ENCODE results near the gene FAR2. TPM values are rescaled to one million over a fixed set of nuclear protein-coding genes. Genes with fewer than 3 reads are reported as not detected.

FAR2 gene
- total RNA-seq, 2 experiments from 2014 or later, result 0.73 TPM; not detected in 1

- H3K4me1 ChIP-seq (ENCODE audit: insufficient read depth, low read length, poor library complexity, severe bottlenecking), result no peaks in the 10 kb centered on the region
- TF ChIP-seq CTCF (conservative IDR thresholded peaks at IDR 0.05; ENCODE audit: low read length), result no peak
- no peak for TF ChIP-seq EZH2phosphoT487 (IDR thresholded peaks at IDR 0.05; ENCODE audit: borderline replicate concordance, low read depth, low read length)
- no peak for DNase-seq (ENCODE audit: low spot score)
- H3K79me2 ChIP-seq (ENCODE audit: insufficient read depth, low read depth, low read length), result no peaks in the 10 kb centered on the region
- H3K4me2 ChIP-seq (ENCODE audit: low read length), result no peak overlapping the region
- no peaks in the 10 kb centered on the region for H4K20me1 ChIP-seq (ENCODE audit: insufficient read depth, low read length)
- no peak overlapping the region for H2AFZ ChIP-seq (ENCODE audit: low read length)
- no TSS peak for BruUV-seq (replicated peaks)
- H3K9me2 ChIP-seq (ENCODE audit: insufficient read depth, low read length), result no peaks in the 10 kb centered on the region
- ChIA-PET POLR2A (no interaction called here), CTCF (ENCODE audit: unreplicated experiment) (no interaction called here)
- H3K36me3 ChIP-seq (ENCODE audit: insufficient read depth, low read length), result no peaks in the 10 kb centered on the region
- intact Hi-C loops (cut with micrococcal nuclease; ENCODE audit: unreplicated experiment), result no loop called here
- H3K27ac ChIP-seq (ENCODE audit: low read depth, low read length, poor library complexity, severe bottlenecking), result no peak overlapping the region
- H3K4me3 ChIP-seq (ENCODE audit: low read depth, low read length, poor library complexity, severe bottlenecking), result no peak overlapping the region
- H3K9me3 ChIP-seq (ENCODE audit: low read length), result no peaks in the 10 kb centered on the region
Observed at GRCh38 chr12:29187756-29188155, 38.7 kb downstream of the FAR2 start.

- H3K9me2 ChIP-seq (ENCODE audit: insufficient read depth, low read length), result no peaks in the 10 kb centered on the region
- no peaks in the 10 kb centered on the region for H3K36me3 ChIP-seq (ENCODE audit: insufficient read depth, low read length)
- no peak overlapping the region for H3K4me2 ChIP-seq (ENCODE audit: low read length)
- H3K9me3 ChIP-seq (ENCODE audit: low read length), result no peaks in the 10 kb centered on the region
- no TSS peak for BruUV-seq (replicated peaks)
- no peaks in the 10 kb centered on the region for H3K79me2 ChIP-seq (ENCODE audit: insufficient read depth, low read depth, low read length)
- H4K20me1 ChIP-seq (ENCODE audit: insufficient read depth, low read length), result no peaks in the 10 kb centered on the region
- no peak for DNase-seq (ENCODE audit: low spot score)
- CTCF ChIA-PET (ENCODE audit: unreplicated experiment), result no interaction called here
- intact Hi-C loops (cut with micrococcal nuclease; ENCODE audit: unreplicated experiment), result no loop called here
- POLR2A ChIA-PET, result no interaction called here
- no peak overlapping the region for H3K27ac ChIP-seq (ENCODE audit: low read depth, low read length, poor library complexity, severe bottlenecking)
- no peak overlapping the region for H2AFZ ChIP-seq (ENCODE audit: low read length)
- no peaks in the 10 kb centered on the region for H3K4me1 ChIP-seq (ENCODE audit: insufficient read depth, low read length, poor library complexity, severe bottlenecking)
- no peak overlapping the region for H3K4me3 ChIP-seq (ENCODE audit: low read depth, low read length, poor library complexity, severe bottlenecking)
- TF ChIP-seq CTCF (conservative IDR thresholded peaks at IDR 0.05; ENCODE audit: low read length) (no peak), EZH2phosphoT487 (IDR thresholded peaks at IDR 0.05; ENCODE audit: borderline replicate concordance, low read depth, low read length) (no peak)
Observed at GRCh38 chr12:29191267-29191850, 42.3 kb downstream of the FAR2 start.

- ChIA-PET POLR2A (no interaction called here), CTCF (ENCODE audit: unreplicated experiment) (no interaction called here)
- intact Hi-C loops (cut with micrococcal nuclease; ENCODE audit: unreplicated experiment), result no loop called here
- Histone ChIP-seq H3K27ac (ENCODE audit: low read depth, low read length, poor library complexity, severe bottlenecking) (no peak overlapping the region), H4K20me1 (ENCODE audit: insufficient read depth, low read length) (no peaks in the 10 kb centered on the region), H3K4me3 (ENCODE audit: low read depth, low read length, poor library complexity, severe bottlenecking) (no peak overlapping the region), H3K79me2 (ENCODE audit: insufficient read depth, low read depth, low read length) (no peaks in the 10 kb centered on the region), H3K9me3 (ENCODE audit: low read length) (no peaks in the 10 kb centered on the region), H2AFZ (ENCODE audit: low read length) (no peak overlapping the region), H3K4me1 (ENCODE audit: insufficient read depth, low read length, poor library complexity, severe bottlenecking) (no peaks in the 10 kb centered on the region), H3K9me2 (ENCODE audit: insufficient read depth, low read length) (no peaks in the 10 kb centered on the region), H3K4me2 (ENCODE audit: low read length) (no peak overlapping the region), H3K36me3 (ENCODE audit: insufficient read depth, low read length) (no peaks in the 10 kb centered on the region)
- DNase-seq (ENCODE audit: low spot score), result no peak
- TF ChIP-seq EZH2phosphoT487 (IDR thresholded peaks at IDR 0.05; ENCODE audit: borderline replicate concordance, low read depth, low read length), result no peak
- no peak for TF ChIP-seq CTCF (conservative IDR thresholded peaks at IDR 0.05; ENCODE audit: low read length)
- BruUV-seq (replicated peaks), result no TSS peak
Observed at GRCh38 chr12:29198901-29199300, 49.8 kb downstream of the FAR2 start.
